HEK293 (cell line): ENCODE measurements around the gene STYX.

Experiments used
- AEBP2 ChIP-seq: fragments of 450-650 bp; formaldehyde crosslinking; IDR thresholded peaks from 2 replicates; pipeline ENCODE4 v1.5.1; 2016; ENCODE audit warnings: missing biosample characterization, missing genetic modification characterization, borderline replicate concordance
- BCL6B ChIP-seq: fragments of 450-650 bp; formaldehyde crosslinking; IDR thresholded peaks from 2 replicates; pipeline ENCODE4 v1.5.1; 2017; ENCODE audit warnings: missing biosample characterization, missing genetic modification characterization
- GLIS1 ChIP-seq: fragments of 450-650 bp; formaldehyde crosslinking; IDR thresholded peaks from 2 replicates; pipeline ENCODE4 v1.5.1; 2016; ENCODE audit warnings: missing biosample characterization, missing genetic modification characterization
- GLIS2 ChIP-seq: fragments of 450-650 bp; formaldehyde crosslinking; IDR thresholded peaks from 2 replicates; pipeline ENCODE4 v1.5.1; 2016; ENCODE audit warnings: missing biosample characterization, missing genetic modification characterization
- HOXD13 ChIP-seq: sonication (generic); formaldehyde crosslinking; IDR thresholded peaks from 2 replicates; pipeline ENCODE4 v1.8.0; 2022; ENCODE audit warnings: missing genetic modification reagents, borderline replicate concordance
- IKZF3 ChIP-seq: fragments of 450-650 bp; IDR thresholded peaks from 2 replicates; pipeline ENCODE4 v1.5.0; 2018; ENCODE audit warnings: missing biosample characterization, mild to moderate bottlenecking, missing genetic modification characterization, moderate library complexity
- KLF17 ChIP-seq: fragments of 450-650 bp; formaldehyde crosslinking; IDR thresholded peaks from 2 replicates; pipeline ENCODE4 v1.5.1; 2016; ENCODE audit warnings: missing biosample characterization, missing genetic modification characterization
- PRDM6 ChIP-seq: fragments of 450-650 bp; formaldehyde crosslinking; IDR thresholded peaks from 2 replicates; pipeline ENCODE4 v1.5.1; 2017; ENCODE audit warnings: missing biosample characterization, missing genetic modification characterization
- SP3 ChIP-seq: fragments of 450-650 bp; formaldehyde crosslinking; IDR thresholded peaks from 2 replicates; pipeline ENCODE4 v1.5.1; 2016; ENCODE audit warnings: missing biosample characterization, missing genetic modification characterization
- ZBTB20 ChIP-seq: fragments of 450-650 bp; formaldehyde crosslinking; IDR thresholded peaks from 2 replicates; pipeline ENCODE4 v1.5.1; 2016; ENCODE audit warnings: missing biosample characterization, missing genetic modification characterization
- ZNF133 ChIP-seq: fragments of 450-650 bp; formaldehyde crosslinking; IDR thresholded peaks from 2 replicates; pipeline ENCODE4 v1.5.1; 2016; ENCODE audit warnings: missing biosample characterization, missing genetic modification characterization
- ZNF221 ChIP-seq: fragments of 450-650 bp; formaldehyde crosslinking; IDR thresholded peaks from 2 replicates; pipeline ENCODE4 v1.5.1; 2017; ENCODE audit warnings: missing biosample characterization, missing genetic modification characterization, borderline replicate concordance
- ZNF398 ChIP-seq: fragments of 450-650 bp; formaldehyde crosslinking; IDR thresholded peaks from 2 replicates; pipeline ENCODE4 v1.5.1; 2017; ENCODE audit warnings: missing biosample characterization, missing genetic modification characterization
- ZNF433 ChIP-seq: fragments of 450-650 bp; formaldehyde crosslinking; IDR thresholded peaks from 2 replicates; pipeline ENCODE4 v1.5.1; 2016; ENCODE audit warnings: missing biosample characterization, missing genetic modification characterization, low read depth
- ZNF449 ChIP-seq: fragments of 450-650 bp; formaldehyde crosslinking; IDR thresholded peaks from 2 replicates; pipeline ENCODE4 v1.5.1; 2017; ENCODE audit warnings: missing biosample characterization, mild to moderate bottlenecking, missing genetic modification characterization, moderate library complexity
- ZNF488 ChIP-seq: fragments of 450-650 bp; formaldehyde crosslinking; IDR thresholded peaks from 2 replicates; pipeline ENCODE4 v1.5.1; 2016; ENCODE audit warnings: missing biosample characterization, missing genetic modification characterization
- ZNF513 ChIP-seq: fragments of 450-650 bp; IDR thresholded peaks from 2 replicates; pipeline ENCODE4 v1.5.1; 2018; ENCODE audit warnings: missing biosample characterization, missing genetic modification characterization
- ZNF514 ChIP-seq: fragments of 450-650 bp; formaldehyde crosslinking; IDR thresholded peaks from 2 replicates; pipeline ENCODE4 v1.5.1; 2016; ENCODE audit warnings: missing biosample characterization, missing genetic modification characterization
- ZNF530 ChIP-seq: fragments of 450-650 bp; formaldehyde crosslinking; IDR thresholded peaks from 2 replicates; pipeline ENCODE4 v1.5.1; 2016; ENCODE audit warnings: low read depth, missing biosample characterization, missing genetic modification characterization
- ZNF548 ChIP-seq: fragments of 450-650 bp; formaldehyde crosslinking; IDR thresholded peaks from 2 replicates; pipeline ENCODE4 v1.5.1; 2016; ENCODE audit warnings: missing biosample characterization, missing genetic modification characterization
- ZNF624 ChIP-seq: fragments of 450-650 bp; formaldehyde crosslinking; IDR thresholded peaks from 2 replicates; pipeline ENCODE4 v1.5.1; 2017; ENCODE audit warnings: missing biosample characterization, missing genetic modification characterization
- ZNF707 ChIP-seq: fragments of 450-650 bp; formaldehyde crosslinking; IDR thresholded peaks from 2 replicates; pipeline ENCODE4 v1.5.1; 2016; ENCODE audit warnings: missing biosample characterization, missing genetic modification characterization
- ZNF76 ChIP-seq: fragments of 450-650 bp; formaldehyde crosslinking; IDR thresholded peaks from 2 replicates; pipeline ENCODE4; 2016; ENCODE audit warnings: low read depth, missing biosample characterization, missing genetic modification characterization, borderline replicate concordance
- ZNF768 ChIP-seq: fragments of 450-650 bp; formaldehyde crosslinking; IDR thresholded peaks from 2 replicates; pipeline ENCODE4 v1.5.1; 2018; ENCODE audit warnings: missing biosample characterization, mild to moderate bottlenecking, missing genetic modification characterization
- ZNF792 ChIP-seq: fragments of 450-650 bp; formaldehyde crosslinking; IDR thresholded peaks from 2 replicates; pipeline ENCODE4 v1.5.1; 2016; ENCODE audit warnings: missing biosample characterization, missing genetic modification characterization
- ZXDB ChIP-seq: fragments of 450-650 bp; formaldehyde crosslinking; IDR thresholded peaks from 2 replicates; pipeline ENCODE4 v1.5.1; 2016; ENCODE audit warnings: missing biosample characterization, missing genetic modification characterization

The STYX gene

GRCh38 chr14:52695481-52696091 lies 34.4 kb upstream of the STYX start, which contains the start of gene ERO1A (continued):
- TF ChIP-seq PRDM6 (tag by site-specific recombination) (no peak), AEBP2 (tag by site-specific recombination) (no peak), ZXDB (tag by site-specific recombination) (no peak), ZNF433 (tag by site-specific recombination) (no peak), ZNF76 (tag by site-specific recombination) (no peak), ZNF530 (tag by site-specific recombination) (no peak), SP3 (tag by site-specific recombination) (peak; percentile 56; the same call in 1 of the 2 replicates), ZNF707 (tag by site-specific recombination) (no peak), ZBTB20 (tag by site-specific recombination) (no peak), ZNF133 (tag by site-specific recombination) (no peak), IKZF3 (tag by site-specific recombination) (no peak), ZNF792 (tag by site-specific recombination) (no peak), ZNF768 (no peak), ZNF398 (tag by site-specific recombination) (no peak), ZNF548 (tag by site-specific recombination) (no peak), ZNF513 (tag by site-specific recombination) (no peak), KLF17 (no peak), HOXD13 (CRISPR knock-in tag) (no peak), ZNF449 (tag by site-specific recombination) (peak; percentile 13; the same call in 1 of the 2 replicates), ZNF514 (tag by site-specific recombination) (no peak), ZNF488 (tag by site-specific recombination) (no peak), BCL6B (tag by site-specific recombination) (no peak), GLIS1 (tag by site-specific recombination) (no peak), ZNF624 (tag by site-specific recombination) (no peak), ZNF221 (tag by site-specific recombination) (no peak), GLIS2 (tag by site-specific recombination) (no peak)
